ENCODE data around the gene SLTM.
A peak's percentile ranks its signal among the peaks of the same experiment; 100 is the strongest.
"Not testable (repeated sequence)": the region's sequence is repeated elsewhere in the genome, so short reads cannot be mapped to it uniquely, and the experiment has no call there.

SLTM gene

GRCh38 chr15:58842713-58843396 lies 90.6 kb downstream of the SLTM start:
- DNase-seq (ENCODE audit: low read depth), result no peak
- no peak for TF ChIP-seq CTCF (conservative IDR thresholded peaks at IDR 0.05; ENCODE audit: control insufficient read depth, insufficient read depth, low read depth, low read length)
- no peak overlapping the region for H3K4me3 ChIP-seq (ENCODE audit: control insufficient read depth, low read depth, low read length)

GRCh38 chr15:58840048-58840447 lies 93.4 kb downstream of the SLTM start:
- no peak for TF ChIP-seq CTCF (conservative IDR thresholded peaks at IDR 0.05; ENCODE audit: control insufficient read depth, insufficient read depth, low read depth, low read length)
- DNase-seq (ENCODE audit: low read depth), result peak; percentile 38

GRCh38 chr15:58839485-58839884 lies 94.0 kb downstream of the SLTM start:
- DNase-seq (ENCODE audit: low read depth), result peak; percentile 31
- H3K4me3 ChIP-seq (ENCODE audit: control insufficient read depth, low read depth, low read length), result no peak overlapping the region
- TF ChIP-seq CTCF (conservative IDR thresholded peaks at IDR 0.05; ENCODE audit: control insufficient read depth, insufficient read depth, low read depth, low read length), result peak; percentile 44

More at GRCh38 chr15:58840048-58840447, 93.4 kb downstream of the SLTM start:
- H3K4me3 ChIP-seq (ENCODE audit: control insufficient read depth, low read depth, low read length), result no peak overlapping the region

GRCh38 chr15:58833681-58834426 lies 99.6 kb downstream of the SLTM start:
- not testable (repeated sequence) for DNase-seq (ENCODE audit: low read depth); H3K4me3 ChIP-seq (ENCODE audit: control insufficient read depth, low read depth, low read length)

- TF ChIP-seq CTCF (conservative IDR thresholded peaks at IDR 0.05; ENCODE audit: control insufficient read depth, insufficient read depth, low read depth, low read length), result no peak
- H3K4me3 ChIP-seq (ENCODE audit: control insufficient read depth, low read depth, low read length), result no peak overlapping the region
- no peak for DNase-seq (ENCODE audit: low read depth)
Measured at GRCh38 chr15:58830556-58830955, 102.9 kb downstream of the SLTM start.

Data from fibroblast of mammary gland (primary cell).